Stimulated activated CD8-positive, alpha-beta memory T cell treated with anti-CD3 and anti-CD28 coated beads, Interleukin-7, amount 100 ng/mL, for 24 hours (primary cell): ENCODE data around the gene MORN1.
A peak's percentile ranks its signal among the peaks of the same experiment; 100 is the strongest.

Experiments used
- DNase-seq: peaks from one replicate; pipeline ENCODE4 v3.0.0-alpha.2; 2020; ENCODE audit warnings: low read depth

Gene MORN1

GRCh38 chr1:2384941-2385481 lies 6.3 kb downstream of the MORN1 start:
- no peak for DNase-seq

DNA sequence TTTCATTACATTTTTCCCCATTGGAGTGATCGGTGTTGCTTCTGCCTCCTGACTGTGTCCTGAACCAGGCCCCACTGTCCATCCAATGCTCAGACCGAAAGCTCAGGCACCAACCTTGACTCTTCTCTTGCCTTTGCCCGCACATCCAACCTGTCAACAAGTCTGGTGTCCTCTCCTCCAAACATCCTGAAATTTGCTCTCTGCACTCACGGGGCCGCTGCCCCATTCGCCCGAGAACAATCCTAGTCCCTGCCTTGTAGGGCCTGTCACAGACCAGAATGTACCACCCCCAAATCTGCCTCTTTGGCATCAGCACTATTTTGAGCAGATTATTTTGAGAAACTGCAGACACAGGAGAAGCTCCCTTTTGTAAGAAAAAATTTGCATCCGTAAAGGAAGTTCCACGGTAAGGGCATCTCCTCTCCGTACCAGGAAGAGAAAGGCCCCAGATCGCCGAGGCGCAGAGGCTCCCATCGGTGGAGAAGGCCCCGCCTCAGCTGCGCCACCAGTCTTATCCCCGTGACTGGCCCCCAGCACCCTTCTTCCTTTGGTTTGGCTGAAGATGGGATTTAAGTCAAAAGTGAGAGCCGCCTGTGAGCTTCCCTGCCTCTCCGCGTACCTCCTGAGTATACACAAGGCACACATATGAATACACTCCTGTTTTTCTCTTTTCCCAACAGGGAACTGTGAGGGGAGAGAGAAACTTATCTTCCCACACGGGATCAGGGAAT lies 7.1 kb downstream of the MORN1 start:
- DNase-seq, result no peak

DNA sequence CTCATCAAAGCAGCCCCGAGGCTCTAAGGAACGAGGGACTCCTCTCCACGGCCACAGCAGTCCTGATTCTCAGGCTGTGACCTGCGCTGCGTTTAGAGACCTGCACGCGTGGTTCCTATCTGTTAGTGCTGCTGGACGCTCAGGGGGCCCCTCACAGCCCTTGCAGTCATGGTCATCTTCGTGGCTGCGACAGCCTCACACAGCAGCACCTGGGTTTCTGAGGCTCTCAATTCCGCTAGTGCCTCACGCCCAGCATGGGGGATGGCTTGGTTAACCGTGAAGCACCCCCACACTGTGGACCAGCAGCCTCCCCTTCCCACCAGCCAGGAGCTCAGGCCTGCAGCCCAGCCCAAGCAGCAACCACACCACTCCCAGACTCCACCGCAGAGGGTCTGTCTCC lies 7.8 kb downstream of the MORN1 start:
- DNase-seq, result no peak

GRCh38 chr1:2382621-2383361 lies 8.6 kb downstream of the MORN1 start:
- DNase-seq, result no peak

DNA sequence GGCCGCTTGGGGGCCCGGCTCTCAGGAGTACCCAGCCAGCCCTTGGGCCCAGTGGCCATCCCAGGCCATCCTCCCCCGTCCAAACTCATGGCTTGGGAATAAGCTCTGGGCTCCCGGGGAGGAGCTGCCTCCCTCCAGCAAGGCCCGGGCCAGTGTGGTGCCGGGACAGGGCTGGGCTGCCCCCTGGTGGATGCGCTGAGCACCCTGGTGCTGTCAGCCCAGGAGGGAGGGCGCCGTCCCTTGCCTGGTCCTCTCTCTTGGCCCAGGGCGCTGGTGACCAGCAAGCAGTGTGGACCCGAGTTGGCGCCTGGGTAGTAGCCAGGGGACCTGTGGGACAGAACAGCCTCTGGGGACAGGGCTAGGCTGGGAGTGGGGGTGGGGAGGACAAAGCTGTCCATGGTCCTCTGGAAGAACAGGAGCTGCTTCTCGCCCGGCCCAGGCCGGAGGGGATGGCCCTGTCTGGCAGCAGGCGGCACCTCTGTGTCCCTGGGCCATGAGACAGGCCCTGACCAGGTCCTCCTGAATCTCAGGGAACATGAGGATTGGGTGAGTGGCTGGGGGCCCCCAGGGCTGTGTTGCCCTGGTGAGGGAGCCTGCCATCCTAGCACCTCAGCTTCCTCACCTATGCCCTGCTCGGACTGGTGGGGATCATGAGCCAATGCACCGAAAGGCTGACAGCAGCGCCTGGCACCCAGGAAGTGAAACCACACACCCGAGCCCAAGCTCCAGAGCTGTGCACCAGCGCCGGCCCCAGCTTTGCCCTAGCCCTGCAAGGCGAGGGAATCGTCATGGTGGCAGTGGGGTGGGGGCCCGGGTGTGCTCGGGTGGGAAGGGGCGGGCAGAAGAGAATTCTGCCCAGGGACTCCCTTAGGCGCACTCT lies 9.4 kb downstream of the MORN1 start:
- peak; percentile 54 for DNase-seq

DNA sequence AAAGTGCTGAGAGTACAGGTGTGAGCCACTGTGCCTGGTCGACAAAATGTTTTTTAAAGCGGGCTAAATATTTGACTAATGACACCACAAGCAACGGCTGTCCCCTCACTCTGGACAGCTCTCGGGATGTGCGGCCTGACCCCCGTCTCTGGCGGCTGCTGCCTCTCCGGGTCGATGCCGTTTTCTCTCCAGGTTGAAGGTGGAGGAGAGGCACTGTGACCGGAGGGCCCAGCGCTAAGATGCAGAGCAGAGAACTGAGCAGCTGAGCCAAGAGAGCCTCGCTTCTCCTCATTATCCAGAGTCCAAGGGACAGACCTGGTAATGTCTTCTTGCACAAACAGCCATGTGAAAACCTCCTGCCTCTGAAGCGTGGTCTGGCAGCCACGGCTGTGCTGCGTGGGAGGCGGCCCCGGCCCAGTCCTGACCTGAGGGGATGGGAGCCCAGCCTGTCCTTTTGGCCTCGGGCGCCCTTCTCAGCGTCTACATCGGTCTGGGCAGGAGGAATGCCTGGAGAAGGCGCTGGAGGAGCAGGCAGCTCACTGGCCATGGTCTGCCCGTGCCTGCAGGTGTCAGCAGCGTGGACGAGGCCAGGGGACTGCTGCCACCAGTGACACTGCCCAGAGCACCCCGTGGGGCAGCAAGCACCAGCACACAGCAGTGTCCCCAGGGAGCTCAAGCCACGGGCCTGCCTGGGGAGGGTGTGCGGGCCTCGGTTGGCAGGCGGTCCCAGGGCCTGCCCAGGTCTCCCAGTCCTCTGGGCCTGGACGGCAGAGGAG lies 10.3 kb downstream of the MORN1 start:
- no peak for DNase-seq

- DNase-seq, result no peak
Observed at GRCh38 chr1:2379733-2380404, 11.5 kb downstream of the MORN1 start.

GRCh38 chr1:2378956-2379732 lies 12.2 kb downstream of the MORN1 start:
- DNase-seq, result no peak

GRCh38 chr1:2378441-2378851 lies 12.9 kb downstream of the MORN1 start:
- no peak for DNase-seq

- no peak for DNase-seq
Observed at GRCh38 chr1:2377751-2378440, 13.5 kb downstream of the MORN1 start.

GRCh38 chr1:2376931-2377672 lies 14.3 kb downstream of the MORN1 start:
- no peak for DNase-seq

- no peak for DNase-seq
Observed at GRCh38 chr1:2376261-2376741, 15.1 kb downstream of the MORN1 start.

DNA sequence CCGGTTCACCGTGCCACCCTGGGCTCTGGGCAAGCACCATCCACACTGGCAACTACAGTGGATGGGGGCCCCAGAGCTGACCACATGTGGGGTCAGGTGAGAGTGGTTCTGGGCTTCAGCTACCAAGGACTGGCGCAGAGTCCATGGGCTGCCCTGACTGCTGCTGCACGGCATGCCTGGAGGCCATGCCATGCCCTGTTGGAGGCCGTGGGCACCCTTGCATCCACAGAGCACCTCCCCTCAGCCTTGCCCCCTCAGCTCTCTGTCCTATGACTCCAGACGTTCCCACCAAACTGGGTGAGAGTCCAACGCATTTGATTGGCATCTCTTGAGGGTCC lies 15.5 kb downstream of the MORN1 start:
- DNase-seq, result no peak

GRCh38 chr1:2375246-2375922 lies 16.0 kb downstream of the MORN1 start:
- DNase-seq, result no peak

DNA sequence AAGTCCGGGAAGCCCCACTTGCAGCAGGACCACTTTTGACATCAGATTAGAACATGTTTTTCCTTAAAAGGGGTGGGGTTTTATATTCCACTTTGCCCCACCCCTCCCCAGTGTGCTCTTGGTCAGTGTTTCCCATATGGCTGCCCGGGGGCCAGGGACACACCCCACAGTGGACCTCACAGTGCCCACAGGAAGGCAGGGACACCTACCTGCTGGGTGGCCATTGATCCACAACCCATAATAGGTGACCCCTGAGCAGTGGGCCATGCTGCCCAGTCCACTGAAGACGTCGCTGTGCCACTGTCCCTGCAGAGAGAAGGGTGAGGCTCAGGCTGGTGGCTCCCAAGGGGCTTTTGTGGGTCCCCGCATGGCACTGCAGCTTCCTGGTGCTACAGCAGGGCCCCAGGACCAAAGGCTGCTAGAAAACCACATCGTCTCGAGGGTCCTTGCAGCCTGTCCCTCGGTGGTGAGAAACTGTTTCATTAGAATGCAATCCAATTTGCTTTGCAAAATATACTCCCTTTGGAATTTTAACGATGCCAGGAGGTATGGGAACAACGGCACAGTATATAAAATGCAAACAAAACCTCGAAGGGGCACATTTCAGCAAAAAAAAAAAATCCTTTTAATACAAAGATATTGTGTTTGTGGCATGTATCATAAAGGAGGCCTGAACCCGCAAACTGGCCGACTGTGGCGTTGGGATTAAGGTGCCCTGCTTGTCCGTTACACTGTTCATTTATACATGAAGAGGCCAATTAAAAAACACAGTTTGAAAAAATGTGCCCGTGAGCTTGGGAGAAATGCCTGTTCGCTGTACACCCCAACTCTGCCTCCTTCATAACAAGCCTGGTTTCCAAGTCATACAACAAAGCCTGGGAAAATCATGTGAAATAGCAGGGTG lies 16.9 kb downstream of the MORN1 start:
- no peak for DNase-seq

GRCh38 chr1:2373551-2374251 lies 17.7 kb downstream of the MORN1 start:
- DNase-seq, result no peak
